Left colon (tissue), 2 donors: Measurements from ENCODE around the gene STYXL2. TPM values are rescaled to one million over a fixed set of nuclear protein-coding genes. Genes with fewer than 3 reads are reported as not detected.

Experiments
- total RNA-seq, 2 donors: library from RNA; stranded (reverse); fragmentation: NEBNext Ultra II Directional; extraction: Animal tissue kit (Norgen Biotek cat#: 25700); gene quantifications; one replicate each; pipeline ENCODE4 v1.2.1, GENCODE V29; 2021
- donor health status: DM: no; HTN: no; CAD: no.
- donor health status: DM: yes; HTN: yes; CAD: no.

Gene STYXL2
- total RNA-seq, 2 donors from 2014 or later = 0.34 TPM; not detected in 1

Other genes starting within 250 kb of the STYXL2 start
- gene TADA1, start 217.8 kb upstream of the STYXL2 start, total RNA-seq = 10 to 100 TPM in 1 of 2 donors, 1 to 10 TPM in 1; 9.5 to 11.6 TPM
- 1 to 10 TPM in 1 of 2 donors, under 1 TPM in 1; 0.85 to 1.3 TPM for gene ILDR2, start 118.5 kb upstream of the STYXL2 start, total RNA-seq
- not detected for gene MAEL, start 104.8 kb upstream of the STYXL2 start, total RNA-seq
- gene GPA33, start 3.7 kb upstream of the STYXL2 start, total RNA-seq = 100 to 1,000 TPM; 584 to 629 TPM
- 10 to 100 TPM; 14.3 to 16.4 TPM for gene POU2F1, start 126.8 kb downstream of the STYXL2 start, total RNA-seq